Mononuclear cell (primary cell): ENCODE data around the gene RSPH3. TPM values are rescaled to one million over a fixed set of nuclear protein-coding genes. Genes with fewer than 3 reads are reported as not detected.

Experiments used
- H3K27me3 ChIP-seq: 2 replicates; pipeline ENCODE4 v1.6.0; 2011; ENCODE audit warnings: low read length, control low read depth; ENCODE audit not compliant: insufficient read depth
- H3K4me1 ChIP-seq: 2 replicates; pipeline ENCODE4 v1.5.1; 2011; ENCODE audit warnings: mild to moderate bottlenecking, low read length, control low read depth; ENCODE audit not compliant: insufficient read depth
- H3K4me3 ChIP-seq: 2 replicates; pipeline ENCODE4 v1.5.1; 2011; ENCODE audit warnings: mild to moderate bottlenecking, low read length, moderate library complexity
- H3K9me3 ChIP-seq: 2 replicates; pipeline ENCODE4 v1.5.1; 2011; ENCODE audit warnings: low read depth, mild to moderate bottlenecking, control low read depth, low read length
- total RNA-seq: library from RNA; depleted of rRNA; stranded (reverse); fragments of >200 nt; gene quantifications from one replicate; pipeline ENCODE4 v1.2.3, GENCODE V29; 2012

Gene RSPH3
- total RNA-seq, 1 donor = 1.3 TPM

DNA sequence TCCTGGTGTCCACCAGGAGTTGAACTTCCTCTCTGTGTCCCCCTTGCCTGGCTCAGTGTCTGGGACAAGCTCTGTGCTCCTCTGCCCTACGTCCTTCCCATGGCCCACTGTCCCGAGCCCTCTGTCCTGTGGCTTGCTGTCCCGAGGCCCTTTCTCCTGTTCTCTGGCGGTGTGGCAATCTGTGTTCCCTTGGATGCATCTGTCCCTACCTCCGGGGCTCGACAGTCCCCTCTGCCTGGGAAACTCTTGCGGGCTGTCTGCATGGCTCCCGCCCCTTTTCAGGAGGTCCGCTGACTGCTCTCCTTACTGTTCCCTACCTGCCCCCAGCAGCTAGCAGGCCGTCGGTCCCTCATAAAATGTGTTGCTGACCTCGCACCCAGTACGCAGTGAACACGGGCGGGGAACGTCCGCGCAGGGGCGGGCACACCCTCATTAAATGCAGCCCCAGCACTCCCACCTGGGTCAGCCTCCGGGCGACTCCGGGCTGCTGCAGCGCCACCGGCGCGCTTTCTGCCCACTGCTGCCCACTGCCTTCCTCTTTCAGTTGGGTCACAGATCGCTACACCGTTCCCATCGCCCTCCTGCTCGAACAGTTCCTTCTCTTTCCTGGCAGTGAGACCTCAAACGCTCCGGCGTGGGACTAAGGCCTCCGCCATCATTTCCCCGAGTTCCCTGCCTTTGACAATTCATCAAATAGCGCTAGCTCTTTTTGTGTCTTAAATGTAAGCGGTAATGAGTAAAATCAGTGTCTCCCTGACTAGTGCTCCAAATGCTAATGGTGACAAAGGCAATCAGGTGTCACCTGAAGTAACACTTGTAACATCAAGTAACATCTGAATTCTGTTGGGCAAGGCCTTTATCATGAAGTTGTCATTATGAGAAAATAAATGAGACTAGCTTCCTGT is 60.5 kb downstream of the RSPH3 start:
- H3K9me3 ChIP-seq = no peaks in the 10 kb centered on the region
- H3K27me3 ChIP-seq = no peaks in the 10 kb centered on the region
- H3K4me3 ChIP-seq = no peak overlapping the region
- H3K4me1 ChIP-seq = peaks cover 18% of the 10 kb centered on the region

GRCh38 chr6:158938811-158939254 is 61.2 kb downstream of the RSPH3 start:
- no peak overlapping the region for H3K4me3 ChIP-seq
- no peaks in the 10 kb centered on the region for H3K9me3 ChIP-seq
- peaks cover 18% of the 10 kb centered on the region for H3K4me1 ChIP-seq
- H3K27me3 ChIP-seq = no peaks in the 10 kb centered on the region

DNA sequence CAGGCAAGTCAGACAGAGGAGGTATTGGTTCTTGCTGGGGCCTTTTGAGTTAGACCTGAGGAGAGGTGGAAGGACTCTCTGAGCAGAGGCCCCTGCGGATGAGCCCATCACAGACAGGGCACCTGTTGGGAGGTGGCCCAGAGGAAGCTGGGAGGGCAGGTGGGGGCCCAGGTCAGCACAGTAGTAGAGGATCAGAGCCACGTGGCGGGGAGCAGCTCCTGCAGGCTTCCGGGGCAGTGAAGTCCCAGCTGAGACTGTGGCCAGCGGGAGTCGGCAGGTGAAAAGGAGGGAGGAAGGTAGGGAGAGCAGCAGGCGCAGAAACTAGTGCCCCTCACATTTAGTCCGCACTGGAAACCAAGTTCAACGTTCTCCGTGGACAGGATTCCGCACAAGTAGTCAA is 61.8 kb downstream of the RSPH3 start:
- H3K9me3 ChIP-seq = no peaks in the 10 kb centered on the region
- no peaks in the 10 kb centered on the region for H3K27me3 ChIP-seq
- H3K4me3 ChIP-seq = no peak overlapping the region
- H3K4me1 ChIP-seq = peaks cover 18% of the 10 kb centered on the region

- H3K4me1 ChIP-seq = peaks cover 11% of the 10 kb centered on the region
- H3K9me3 ChIP-seq = no peaks in the 10 kb centered on the region
- no peaks in the 10 kb centered on the region for H3K27me3 ChIP-seq
- H3K4me3 ChIP-seq = no peak overlapping the region
These were observed 65.8 kb downstream of the RSPH3 start for GRCh38 chr6:158934157-158934556.

- Histone ChIP-seq H3K4me3 (no peak overlapping the region), H3K9me3 (no peaks in the 10 kb centered on the region), H3K27me3 (no peaks in the 10 kb centered on the region), H3K4me1 (peaks cover 2% of the 10 kb centered on the region)
These were observed 66.9 kb downstream of the RSPH3 start for GRCh38 chr6:158933079-158933595.

DNA sequence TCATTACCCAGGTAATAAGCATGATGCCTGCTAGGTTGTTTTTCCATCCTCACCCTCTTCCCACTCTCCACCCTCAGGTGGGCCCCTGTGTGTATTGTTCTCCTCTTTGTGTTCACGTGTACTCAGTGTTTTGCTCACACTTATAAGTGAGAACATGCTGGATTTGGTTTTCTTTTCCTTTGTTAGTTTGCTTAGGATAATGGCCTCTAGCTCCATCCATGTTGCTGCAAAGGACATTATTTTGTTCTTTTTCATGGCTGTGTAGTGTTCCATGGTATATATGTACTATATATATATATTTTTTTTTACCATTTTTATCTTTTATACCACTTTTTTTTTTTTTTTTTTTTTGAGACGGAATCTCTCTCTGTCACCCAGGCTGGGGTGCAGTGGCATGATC is 71.9 kb downstream of the RSPH3 start:
- Histone ChIP-seq H3K9me3 (no peaks in the 10 kb centered on the region), H3K4me3 (no peak overlapping the region), H3K4me1 (no peaks in the 10 kb centered on the region), H3K27me3 (no peaks in the 10 kb centered on the region)

DNA sequence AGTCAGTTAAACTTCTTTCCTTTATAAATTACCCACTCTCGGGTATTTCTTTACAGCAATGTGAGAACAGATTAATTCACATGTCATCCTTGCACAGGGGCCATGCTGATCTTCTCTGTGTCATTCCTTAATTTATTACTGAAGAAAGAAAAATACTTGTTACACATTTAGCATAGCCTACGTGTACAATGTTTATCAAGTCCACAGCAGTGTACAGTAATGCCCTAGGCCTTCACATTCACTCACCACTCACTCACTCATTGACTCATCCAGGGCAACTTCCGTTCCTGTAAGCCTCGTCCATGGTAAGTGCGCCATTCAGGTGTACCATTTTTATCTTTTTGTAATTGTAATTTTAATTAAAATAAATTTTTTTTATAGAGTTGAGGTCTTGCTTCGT is 73.6 kb downstream of the RSPH3 start:
- Histone ChIP-seq H3K4me3 (no peak overlapping the region), H3K4me1 (no peaks in the 10 kb centered on the region), H3K27me3 (no peaks in the 10 kb centered on the region), H3K9me3 (no peaks in the 10 kb centered on the region)

GRCh38 chr6:158924499-158925455 is 75.2 kb downstream of the RSPH3 start:
- H3K9me3 ChIP-seq = no peaks in the 10 kb centered on the region
- H3K27me3 ChIP-seq = no peaks in the 10 kb centered on the region
- no peaks in the 10 kb centered on the region for H3K4me1 ChIP-seq

DNA sequence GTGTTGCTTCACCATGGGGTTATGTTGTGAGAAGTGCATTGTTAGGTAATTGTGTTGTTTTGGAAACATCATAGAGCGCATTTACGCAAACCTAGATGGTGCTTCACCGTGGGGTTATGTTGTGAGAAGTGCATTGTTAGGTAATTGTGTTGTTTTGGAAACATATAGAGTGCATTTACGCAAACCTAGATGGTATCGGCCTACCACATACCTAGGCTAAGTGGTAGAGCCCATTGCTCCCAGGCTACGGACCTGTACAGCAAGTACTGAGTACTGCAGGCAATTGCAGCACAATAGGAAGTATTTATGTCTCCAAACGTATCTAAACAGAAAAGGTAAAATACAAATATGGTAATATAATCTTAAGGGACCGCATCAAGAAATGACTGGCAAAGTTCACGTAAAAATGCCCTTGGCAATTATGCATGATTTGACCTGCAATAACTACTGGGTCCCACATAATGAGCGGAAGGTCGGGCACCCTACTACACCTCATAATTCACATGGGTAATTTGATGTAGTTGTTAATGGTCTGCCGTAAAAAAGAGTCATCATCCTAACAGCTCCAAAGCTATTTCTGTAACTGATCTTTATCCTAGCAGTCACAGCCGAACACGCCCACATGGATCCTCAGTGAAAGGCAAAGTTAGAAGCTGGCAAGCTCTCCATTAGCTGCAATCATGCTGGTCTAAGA is 76.0 kb downstream of the RSPH3 start:
- H3K4me1 ChIP-seq = no peaks in the 10 kb centered on the region
- H3K4me3 ChIP-seq = no peak overlapping the region
- H3K9me3 ChIP-seq = no peaks in the 10 kb centered on the region
- no peaks in the 10 kb centered on the region for H3K27me3 ChIP-seq

More at GRCh38 chr6:158924499-158925455, 75.2 kb downstream of the RSPH3 start:
- H3K4me3 ChIP-seq = no peak overlapping the region

Other genes with a start within 250 kb of the RSPH3 start
- 165 TPM for gene EZR, start 180.8 kb downstream of the RSPH3 start, total RNA-seq
- 320 TPM for gene TAGAP, start 44.8 kb upstream of the RSPH3 start, total RNA-seq
- not detected for gene FNDC1, start 169.2 kb upstream of the RSPH3 start, total RNA-seq